Measurements from ENCODE around the gene MAP4K2.

DNA sequence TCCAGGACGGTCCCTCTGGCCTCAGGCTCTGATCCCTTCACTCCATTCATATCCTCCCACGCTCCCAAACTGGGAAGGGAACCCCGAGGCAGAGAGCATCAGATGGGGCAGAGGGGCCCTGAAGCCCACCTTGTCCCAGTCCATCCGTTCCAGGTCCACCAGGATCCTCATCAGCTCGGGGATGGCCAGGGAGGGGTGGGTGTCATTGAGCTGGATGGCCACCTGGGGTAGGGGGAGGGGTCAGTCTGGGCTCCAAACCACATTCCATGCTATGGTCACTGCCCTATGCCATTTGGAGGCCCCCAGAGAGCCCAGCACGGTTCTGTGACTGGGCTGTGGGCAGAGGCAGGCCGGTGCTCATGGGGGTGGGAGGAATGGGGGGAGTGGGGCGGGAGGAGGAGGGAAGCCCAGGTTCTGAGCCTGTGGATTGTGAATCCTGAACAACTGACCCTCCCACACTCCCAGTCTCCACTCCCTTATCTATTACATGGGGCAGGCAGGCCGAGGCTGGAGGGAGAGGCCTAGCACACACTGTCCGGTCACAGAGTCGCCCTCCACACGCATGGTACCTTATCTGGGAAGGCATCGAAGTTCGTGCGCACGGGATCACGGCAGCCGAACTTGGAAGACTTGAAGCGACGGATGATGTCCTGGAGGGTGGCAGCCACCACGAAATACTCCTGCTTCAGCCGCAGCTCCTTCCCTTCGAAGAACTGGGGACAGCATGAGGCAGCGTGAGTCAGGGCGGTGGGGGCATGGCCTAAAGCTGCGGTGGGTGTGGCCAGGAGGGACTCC lies 48.7 kb downstream of the MAP4K2 start:
- TF ChIP-seq, protein P1, sequence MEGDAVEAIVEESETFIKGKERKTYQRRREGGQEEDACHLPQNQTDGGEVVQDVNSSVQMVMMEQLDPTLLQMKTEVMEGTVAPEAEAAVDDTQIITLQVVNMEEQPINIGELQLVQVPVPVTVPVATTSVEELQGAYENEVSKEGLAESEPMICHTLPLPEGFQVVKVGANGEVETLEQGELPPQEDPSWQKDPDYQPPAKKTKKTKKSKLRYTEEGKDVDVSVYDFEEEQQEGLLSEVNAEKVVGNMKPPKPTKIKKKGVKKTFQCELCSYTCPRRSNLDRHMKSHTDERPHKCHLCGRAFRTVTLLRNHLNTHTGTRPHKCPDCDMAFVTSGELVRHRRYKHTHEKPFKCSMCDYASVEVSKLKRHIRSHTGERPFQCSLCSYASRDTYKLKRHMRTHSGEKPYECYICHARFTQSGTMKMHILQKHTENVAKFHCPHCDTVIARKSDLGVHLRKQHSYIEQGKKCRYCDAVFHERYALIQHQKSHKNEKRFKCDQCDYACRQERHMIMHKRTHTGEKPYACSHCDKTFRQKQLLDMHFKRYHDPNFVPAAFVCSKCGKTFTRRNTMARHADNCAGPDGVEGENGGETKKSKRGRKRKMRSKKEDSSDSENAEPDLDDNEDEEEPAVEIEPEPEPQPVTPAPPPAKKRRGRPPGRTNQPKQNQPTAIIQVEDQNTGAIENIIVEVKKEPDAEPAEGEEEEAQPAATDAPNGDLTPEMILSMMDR (IDR thresholded peaks at IDR 0.05): no peak
- TF ChIP-seq POLR2A (IDR thresholded peaks at IDR 0.05): no peak
- no peak for TF ChIP-seq POLR2AphosphoS5 (IDR thresholded peaks at IDR 0.05)
- TF ChIP-seq EP300 (IDR thresholded peaks at IDR 0.05): no peak

Measured in stomach (tissue), 4 donors.